Body of pancreas (tissue), 4 donors: ENCODE data around the gene CSTF1.

Experiments used
- POLR2A ChIP-seq, 3 donors: fragments of 450-650 bp; IDR thresholded peaks; one replicate each; pipeline ENCODE4 v1.6.1; 2016; ENCODE audit warnings: antibody characterized with exemption in 3 of 3, mild to moderate bottlenecking in 2 of 3
- TF ChIP-seq, protein P1 (sequence below), 7 experiments: fragments of 450-650 bp in 4 of 7; fragments of 200-600 bp in 3 of 7; sonication (generic) in 3 of 7; IDR thresholded peaks; one replicate each; pipeline ENCODE4 v1.5.1; 2016 to 2019; ENCODE audit warnings: antibody characterized with exemption in 7 of 7

DNA sequence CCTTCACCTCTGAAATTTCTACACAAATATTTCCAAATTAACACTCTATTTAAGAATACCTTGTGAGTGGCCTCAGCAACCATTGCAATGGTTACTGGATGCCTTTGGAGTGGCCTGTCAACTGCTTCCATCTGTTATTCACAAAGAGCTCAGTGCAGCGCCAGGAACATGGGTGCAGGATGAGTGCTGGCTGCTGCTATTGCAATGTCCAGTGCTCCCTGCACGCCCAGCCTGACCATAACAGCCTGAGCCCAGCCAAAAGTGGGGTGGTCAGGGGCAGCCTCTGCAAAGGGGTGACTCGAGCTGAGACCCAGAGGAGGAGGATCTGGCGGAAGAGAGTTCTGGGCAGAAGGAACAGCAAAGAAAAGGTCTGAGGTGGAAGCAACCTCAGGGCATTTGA lies 38.0 kb downstream of the CSTF1 start:
- TF ChIP-seq, protein P1, sequence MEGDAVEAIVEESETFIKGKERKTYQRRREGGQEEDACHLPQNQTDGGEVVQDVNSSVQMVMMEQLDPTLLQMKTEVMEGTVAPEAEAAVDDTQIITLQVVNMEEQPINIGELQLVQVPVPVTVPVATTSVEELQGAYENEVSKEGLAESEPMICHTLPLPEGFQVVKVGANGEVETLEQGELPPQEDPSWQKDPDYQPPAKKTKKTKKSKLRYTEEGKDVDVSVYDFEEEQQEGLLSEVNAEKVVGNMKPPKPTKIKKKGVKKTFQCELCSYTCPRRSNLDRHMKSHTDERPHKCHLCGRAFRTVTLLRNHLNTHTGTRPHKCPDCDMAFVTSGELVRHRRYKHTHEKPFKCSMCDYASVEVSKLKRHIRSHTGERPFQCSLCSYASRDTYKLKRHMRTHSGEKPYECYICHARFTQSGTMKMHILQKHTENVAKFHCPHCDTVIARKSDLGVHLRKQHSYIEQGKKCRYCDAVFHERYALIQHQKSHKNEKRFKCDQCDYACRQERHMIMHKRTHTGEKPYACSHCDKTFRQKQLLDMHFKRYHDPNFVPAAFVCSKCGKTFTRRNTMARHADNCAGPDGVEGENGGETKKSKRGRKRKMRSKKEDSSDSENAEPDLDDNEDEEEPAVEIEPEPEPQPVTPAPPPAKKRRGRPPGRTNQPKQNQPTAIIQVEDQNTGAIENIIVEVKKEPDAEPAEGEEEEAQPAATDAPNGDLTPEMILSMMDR (IDR thresholded peaks at IDR 0.05): no peak
- no peak for TF ChIP-seq POLR2A (IDR thresholded peaks at IDR 0.05)
